ENCODE measurements around the gene SLC16A14.

Gene SLC16A14

GRCh38 chr2:230019742-230020141 is 49.0 kb downstream of the SLC16A14 start:
- TF ChIP-seq CTCF (IDR thresholded peaks at IDR 0.05): no peak

GRCh38 chr2:230018153-230018552 is 50.6 kb downstream of the SLC16A14 start:
- TF ChIP-seq CTCF (IDR thresholded peaks at IDR 0.05): no peak

GRCh38 chr2:230016844-230017243 is 51.9 kb downstream of the SLC16A14 start:
- no peak for TF ChIP-seq CTCF (IDR thresholded peaks at IDR 0.05)

- TF ChIP-seq CTCF (IDR thresholded peaks at IDR 0.05): no peak
Observed at GRCh38 chr2:230012267-230012884, 56.3 kb downstream of the SLC16A14 start.

- no peak for TF ChIP-seq CTCF (IDR thresholded peaks at IDR 0.05)
Observed at GRCh38 chr2:230011617-230012016, 57.1 kb downstream of the SLC16A14 start.

- no peak for TF ChIP-seq CTCF (IDR thresholded peaks at IDR 0.05)
Observed at GRCh38 chr2:230010501-230010900, 58.2 kb downstream of the SLC16A14 start.

GRCh38 chr2:230008708-230009066 is 60.0 kb downstream of the SLC16A14 start:
- TF ChIP-seq CTCF (IDR thresholded peaks at IDR 0.05): no peak
